GM12865 (cell line): Measurements from ENCODE around the gene MAN2A2.

Experiments
- DNase-seq: peaks from one replicate; pipeline ENCODE4 v3.0.0; 2010; ENCODE audit warnings: low read depth
- H3K4me3 ChIP-seq: 2 replicates; pipeline ENCODE4 v1.5.1; 2011; ENCODE audit warnings: mild to moderate bottlenecking, low read depth, low read length, control low read depth
- TF ChIP-seq, protein P1 (sequence below): IDR thresholded peaks from 2 replicates; pipeline ENCODE4 v1.5.1; 2011; ENCODE audit warnings: low read length, control low read depth, low read depth, inconsistent platforms; ENCODE audit not compliant: insufficient read depth; ENCODE audit errors: missing control alignments

MAN2A2 gene

DNA sequence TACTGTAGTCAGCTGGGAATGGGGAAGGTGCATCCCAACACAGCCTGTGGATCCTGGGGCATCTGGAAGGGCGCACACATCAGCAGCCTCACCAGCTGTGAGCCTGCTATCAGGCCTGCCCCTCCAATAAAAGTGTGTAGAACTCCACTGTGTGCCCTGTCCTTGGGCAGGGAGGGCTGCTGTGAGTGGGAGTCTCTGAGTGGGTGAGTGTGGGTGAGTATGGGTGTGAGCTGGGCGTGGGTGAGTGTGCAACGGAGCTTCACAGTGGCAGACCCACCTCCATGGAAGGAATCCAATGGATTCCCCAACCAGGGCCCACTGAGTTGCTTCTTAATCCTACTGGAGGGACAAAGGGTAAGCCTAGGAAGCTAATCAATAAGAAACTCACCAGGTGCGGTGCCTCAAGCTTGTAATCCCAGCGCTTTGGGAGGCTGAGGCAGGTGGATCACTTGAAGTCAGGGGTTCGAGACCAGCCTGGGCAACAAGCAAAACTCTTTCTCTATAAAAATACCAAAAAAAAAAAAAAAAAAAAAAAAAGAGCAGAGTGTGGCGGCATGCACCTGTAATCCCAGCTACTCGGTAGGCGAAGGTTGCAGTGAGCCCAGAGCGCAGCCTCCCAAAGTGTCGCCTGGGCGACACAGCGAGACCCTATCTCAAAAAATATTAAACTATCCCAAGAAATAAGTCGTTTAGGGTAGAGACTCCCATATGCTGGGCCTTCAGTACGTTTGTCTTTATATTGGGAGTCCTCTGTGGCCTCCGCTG lies 51.0 kb downstream of the MAN2A2 start:
- DNase-seq, result no peak
- TF ChIP-seq, protein P1, sequence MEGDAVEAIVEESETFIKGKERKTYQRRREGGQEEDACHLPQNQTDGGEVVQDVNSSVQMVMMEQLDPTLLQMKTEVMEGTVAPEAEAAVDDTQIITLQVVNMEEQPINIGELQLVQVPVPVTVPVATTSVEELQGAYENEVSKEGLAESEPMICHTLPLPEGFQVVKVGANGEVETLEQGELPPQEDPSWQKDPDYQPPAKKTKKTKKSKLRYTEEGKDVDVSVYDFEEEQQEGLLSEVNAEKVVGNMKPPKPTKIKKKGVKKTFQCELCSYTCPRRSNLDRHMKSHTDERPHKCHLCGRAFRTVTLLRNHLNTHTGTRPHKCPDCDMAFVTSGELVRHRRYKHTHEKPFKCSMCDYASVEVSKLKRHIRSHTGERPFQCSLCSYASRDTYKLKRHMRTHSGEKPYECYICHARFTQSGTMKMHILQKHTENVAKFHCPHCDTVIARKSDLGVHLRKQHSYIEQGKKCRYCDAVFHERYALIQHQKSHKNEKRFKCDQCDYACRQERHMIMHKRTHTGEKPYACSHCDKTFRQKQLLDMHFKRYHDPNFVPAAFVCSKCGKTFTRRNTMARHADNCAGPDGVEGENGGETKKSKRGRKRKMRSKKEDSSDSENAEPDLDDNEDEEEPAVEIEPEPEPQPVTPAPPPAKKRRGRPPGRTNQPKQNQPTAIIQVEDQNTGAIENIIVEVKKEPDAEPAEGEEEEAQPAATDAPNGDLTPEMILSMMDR, result no peak
- H3K4me3 ChIP-seq, result peak overlapping the region; percentile 79

DNA sequence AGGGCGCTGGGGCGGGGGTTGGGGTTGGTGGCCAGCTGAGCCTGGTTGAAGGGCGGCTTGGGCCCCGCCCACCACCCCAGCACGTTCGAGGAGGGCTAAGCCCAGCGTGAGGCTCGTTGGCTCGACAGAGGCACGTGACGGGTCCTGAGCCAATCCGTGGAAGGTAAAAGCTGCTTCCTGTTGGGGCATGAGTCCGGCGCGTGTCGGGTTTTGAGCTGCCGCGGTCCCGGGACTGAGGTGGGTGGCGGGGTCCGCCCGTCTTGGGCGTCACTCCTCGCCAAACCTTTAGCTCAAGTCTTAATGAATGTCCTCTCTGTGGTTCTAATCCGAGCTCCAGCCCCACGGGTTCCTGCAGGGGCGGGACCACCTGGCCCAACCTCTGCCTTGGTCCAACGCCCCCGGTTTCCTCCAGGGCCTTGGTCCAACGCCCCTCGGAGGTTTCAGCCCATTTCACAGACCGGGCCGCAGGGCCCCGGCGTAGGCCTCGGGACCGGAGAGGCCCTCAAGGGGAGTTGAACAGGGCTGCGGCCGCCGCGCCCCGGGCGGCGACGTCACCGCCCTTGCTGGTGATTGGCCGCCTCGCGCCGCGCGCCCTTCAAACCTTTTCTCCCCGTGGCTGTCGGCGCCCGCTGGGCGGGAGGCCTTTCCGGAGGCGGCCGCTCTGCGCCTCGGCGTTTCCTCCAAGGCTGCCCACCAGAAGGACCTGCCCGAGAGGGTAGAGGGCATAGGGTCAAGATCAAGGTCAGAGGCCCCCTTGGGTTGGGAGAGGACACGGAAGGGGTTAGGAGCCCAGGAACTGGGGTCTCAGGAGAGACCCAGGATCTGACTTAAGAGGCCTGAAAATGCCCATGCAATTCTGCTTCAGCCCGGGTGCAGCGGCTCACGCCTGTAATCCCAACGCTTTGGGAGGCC lies 51.9 kb downstream of the MAN2A2 start, which contains the start of gene RCCD1:
Gene RCCD1, plus strand, starts transcription at position 173 of the 912 bp plus-strand sequence. CDS start 1,851 bp downstream, outside the sequence.
- peak; percentile 97 for DNase-seq
- H3K4me3 ChIP-seq, result peak within 1 kb of the TSS; percentile 79
- TF ChIP-seq, protein P1, result no peak

DNA sequence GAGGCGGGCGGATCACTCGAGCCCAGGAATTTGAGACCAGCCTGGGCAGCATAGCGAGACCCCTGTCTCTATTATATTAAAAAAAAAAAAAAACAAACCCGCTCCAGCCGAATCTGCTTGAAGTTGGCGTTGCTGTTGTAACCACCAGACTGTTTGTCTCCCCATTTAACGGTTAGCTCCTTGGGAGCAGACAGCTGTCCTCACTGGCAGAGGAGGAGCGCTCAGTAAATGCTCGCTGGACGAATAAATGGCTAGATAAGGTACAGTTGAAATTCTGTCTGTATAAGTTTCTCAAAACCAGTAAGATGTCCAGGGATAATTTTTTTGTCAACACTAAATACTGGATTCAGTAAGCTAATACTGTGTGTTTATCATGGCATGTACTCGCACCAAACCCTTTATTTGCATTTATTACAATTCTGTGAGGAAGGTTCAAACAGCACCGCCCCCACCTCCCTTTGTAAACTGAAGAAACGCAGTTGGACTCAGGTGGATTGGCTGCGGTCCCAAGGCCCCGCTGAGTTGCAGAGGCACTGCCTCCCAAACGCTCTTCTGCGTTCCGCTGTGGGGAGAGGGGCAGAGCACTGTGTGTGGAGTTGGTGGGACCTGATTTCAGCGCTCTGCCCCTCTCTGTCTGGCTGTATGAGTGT lies 52.6 kb downstream of the MAN2A2 start:
- peak overlapping the region; percentile 79 for H3K4me3 ChIP-seq
- DNase-seq, result peak; percentile 58
- TF ChIP-seq, protein P1, result no peak

DNA sequence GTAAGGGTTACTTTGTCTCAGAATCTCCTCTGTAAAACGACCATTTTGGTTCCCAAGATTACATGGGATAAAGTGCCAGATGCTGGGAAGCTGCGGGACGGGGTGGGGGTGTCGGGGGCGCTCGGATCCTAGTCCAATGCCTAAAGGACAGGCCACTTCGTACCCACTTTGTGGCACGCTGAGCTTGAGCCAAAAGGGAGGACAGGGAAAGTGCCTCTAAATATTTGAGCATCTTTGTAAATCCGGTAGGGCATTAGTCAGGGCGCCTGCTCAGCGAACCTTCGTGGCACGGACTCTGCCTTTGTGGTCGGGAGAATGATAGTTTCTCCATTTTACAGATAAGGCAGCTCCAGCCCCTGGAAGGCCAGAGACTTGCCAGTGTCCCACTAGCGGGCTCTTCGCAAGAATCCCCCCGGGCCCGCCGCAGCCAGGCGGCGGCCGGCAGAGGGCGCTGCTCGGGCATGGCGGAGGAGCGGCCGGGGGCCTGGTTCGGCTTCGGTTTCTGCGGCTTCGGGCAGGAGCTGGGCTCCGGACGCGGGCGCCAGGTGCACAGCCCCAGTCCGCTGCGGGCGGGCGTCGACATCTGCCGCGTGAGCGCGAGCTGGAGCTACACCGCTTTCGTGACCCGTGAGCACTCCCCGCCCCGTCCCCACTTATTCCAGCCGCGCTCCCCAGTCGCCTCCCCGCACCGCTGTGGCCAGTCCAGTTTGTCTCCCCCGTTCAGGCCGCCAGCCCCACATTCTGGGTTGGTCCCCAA lies 53.4 kb downstream of the MAN2A2 start:
- TF ChIP-seq, protein P1, result peak; percentile 95
- peak overlapping the region; percentile 79 for H3K4me3 ChIP-seq
- peak; percentile 86 for DNase-seq

DNA sequence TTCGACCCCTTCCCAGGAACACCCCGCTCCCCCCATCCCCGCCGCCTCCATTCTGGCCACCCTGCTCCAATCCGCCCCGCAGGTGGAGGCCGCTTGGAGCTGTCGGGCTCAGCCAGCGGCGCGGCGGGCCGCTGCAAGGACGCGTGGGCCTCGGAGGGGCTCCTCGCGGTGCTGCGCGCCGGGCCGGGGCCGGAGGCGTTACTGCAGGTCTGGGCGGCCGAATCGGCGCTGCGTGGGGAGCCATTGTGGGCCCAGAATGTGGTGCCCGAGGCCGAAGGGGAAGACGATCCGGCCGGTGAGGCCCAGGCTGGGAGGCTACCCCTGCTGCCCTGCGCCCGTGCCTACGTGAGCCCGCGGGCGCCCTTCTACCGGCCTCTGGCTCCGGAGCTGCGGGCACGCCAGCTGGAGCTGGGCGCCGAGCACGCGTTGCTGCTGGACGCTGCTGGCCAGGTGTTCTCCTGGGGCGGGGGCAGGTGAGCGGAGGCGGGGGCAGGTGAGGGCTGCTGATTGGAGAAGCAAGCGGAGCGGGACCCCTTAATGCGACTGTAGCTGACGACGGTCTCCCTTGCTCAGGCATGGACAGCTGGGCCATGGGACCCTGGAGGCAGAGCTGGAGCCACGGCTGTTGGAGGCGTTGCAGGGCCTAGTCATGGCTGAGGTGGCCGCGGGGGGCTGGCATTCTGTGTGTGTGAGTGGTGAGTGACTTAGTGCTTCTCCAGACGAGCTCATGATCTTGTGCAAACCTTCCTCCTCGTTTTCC lies 54.1 kb downstream of the MAN2A2 start:
- TF ChIP-seq, protein P1, result no peak
- DNase-seq, result no peak
- H3K4me3 ChIP-seq, result peak overlapping the region; percentile 79

DNA sequence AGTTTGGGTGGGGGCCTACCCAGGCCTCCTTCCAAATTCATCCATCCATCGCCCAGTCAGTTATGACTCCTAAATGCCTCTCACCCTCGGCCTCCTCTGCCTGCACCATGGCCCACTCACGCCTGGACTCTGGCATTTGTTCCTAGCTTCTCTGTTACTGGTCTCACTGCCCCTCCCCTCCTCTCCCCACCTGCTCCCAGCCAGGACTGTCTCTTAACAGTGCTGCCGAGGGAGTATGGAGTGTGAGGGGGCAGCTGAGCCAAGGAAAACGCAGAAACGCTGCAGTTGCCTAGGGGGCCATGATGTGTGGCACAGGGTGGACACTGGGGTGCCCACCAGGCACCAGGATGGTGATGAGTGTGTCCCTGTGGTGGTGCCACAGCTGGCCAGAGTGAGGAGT lies 54.7 kb downstream of the MAN2A2 start:
- H3K4me3 ChIP-seq, result no peak overlapping the region
- no peak for DNase-seq
- TF ChIP-seq, protein P1, result no peak
